Tibial nerve (tissue), 4 donors: Measurements from ENCODE around the gene BEND5. TPM values are rescaled to one million over a fixed set of nuclear protein-coding genes. Genes with fewer than 3 reads are reported as not detected.

ENCODE experiments used
- DNase-seq, 2 donors: peaks; one replicate each; pipeline ENCODE4 v3.0.0-alpha.2; 2019; ENCODE audit warnings: low spot score in 2 of 2
- H3K27ac ChIP-seq, 4 donors: fragments of 200-600 bp; sonication (generic) in 3 of 4; one replicate each; pipeline ENCODE4 v1.5.1; 2017 to 2019; ENCODE audit warnings: mild to moderate bottlenecking in 1 of 4
- H3K27me3 ChIP-seq, 2 donors: fragments of 200-600 bp; sonication (generic) in 1 of 2; one replicate each; pipeline versions ENCODE4 v1.5.1 to v1.6.0; 2017 to 2019
- H3K36me3 ChIP-seq, 3 donors: fragments of 200-600 bp; sonication (generic); one replicate each; pipeline ENCODE4 v1.5.1; 2018 to 2019
- H3K4me1 ChIP-seq, 4 donors: fragments of 200-600 bp; sonication (generic) in 3 of 4; one replicate each; pipeline ENCODE4 v1.5.1; 2017 to 2019
- H3K4me3 ChIP-seq, 4 donors: fragments of 200-600 bp; sonication (generic) in 3 of 4; one replicate each; pipeline ENCODE4 v1.5.1; 2017 to 2019; ENCODE audit warnings: mild to moderate bottlenecking in 1 of 4, moderate library complexity in 1 of 4
- H3K9me3 ChIP-seq, 4 donors: fragments of 200-600 bp; sonication (generic) in 3 of 4; one replicate each; pipeline ENCODE4 v1.5.1; 2017 to 2019
- EP300 ChIP-seq, 2 donors: sonication (generic); formaldehyde crosslinking; IDR thresholded peaks; one replicate each; pipeline ENCODE4 v1.6.1; 2017; ENCODE audit warnings: antibody characterized with exemption in 2 of 2, mild to moderate bottlenecking in 1 of 2
- POLR2A ChIP-seq, 2 donors: fragments of 450-650 bp; IDR thresholded peaks; one replicate each; pipeline ENCODE4 v1.6.1; 2017; ENCODE audit warnings: antibody characterized with exemption in 2 of 2, mild to moderate bottlenecking in 2 of 2, moderate library complexity in 2 of 2
- WGBS, 2 donors: methylation state at CpG; one replicate each; pipeline ENCODE4 v1.1.5; 2018; 5-methylcytosine and 5-hydroxymethylcytosine counted together
- total RNA-seq, 4 donors: library from RNA; depleted of rRNA; stranded (reverse); fragments of >200 nt; gene quantifications; one replicate each; pipeline ENCODE4 v1.1.0, GENCODE V29; 2016
- TF ChIP-seq, protein P1 (sequence below), 5 experiments: fragments of 200-600 bp in 3 of 5; fragments of 450-650 bp in 2 of 5; sonication (generic) in 3 of 5; IDR thresholded peaks; one replicate each; pipeline ENCODE4 v1.5.1; 2016 to 2019; ENCODE audit warnings: antibody characterized with exemption in 5 of 5, mild to moderate bottlenecking in 3 of 5, moderate library complexity in 2 of 5

The BEND5 gene
- total RNA-seq, 4 donors from 2014 or later = 1.5 to 4.7 (median 2.8) TPM

- H3K9me3 ChIP-seq = no peaks in the 10 kb centered on the region
- H3K36me3 ChIP-seq = no peaks in the 10 kb centered on the region
- H3K4me1 ChIP-seq = no peaks in the 10 kb centered on the region
- no peaks in the 10 kb centered on the region for H3K27me3 ChIP-seq
- no peak overlapping the region for H3K4me3 ChIP-seq
- no peak for TF ChIP-seq POLR2A (IDR thresholded peaks at IDR 0.05)
- no peak for TF ChIP-seq EP300 (IDR thresholded peaks at IDR 0.05)
- TF ChIP-seq, protein P1, sequence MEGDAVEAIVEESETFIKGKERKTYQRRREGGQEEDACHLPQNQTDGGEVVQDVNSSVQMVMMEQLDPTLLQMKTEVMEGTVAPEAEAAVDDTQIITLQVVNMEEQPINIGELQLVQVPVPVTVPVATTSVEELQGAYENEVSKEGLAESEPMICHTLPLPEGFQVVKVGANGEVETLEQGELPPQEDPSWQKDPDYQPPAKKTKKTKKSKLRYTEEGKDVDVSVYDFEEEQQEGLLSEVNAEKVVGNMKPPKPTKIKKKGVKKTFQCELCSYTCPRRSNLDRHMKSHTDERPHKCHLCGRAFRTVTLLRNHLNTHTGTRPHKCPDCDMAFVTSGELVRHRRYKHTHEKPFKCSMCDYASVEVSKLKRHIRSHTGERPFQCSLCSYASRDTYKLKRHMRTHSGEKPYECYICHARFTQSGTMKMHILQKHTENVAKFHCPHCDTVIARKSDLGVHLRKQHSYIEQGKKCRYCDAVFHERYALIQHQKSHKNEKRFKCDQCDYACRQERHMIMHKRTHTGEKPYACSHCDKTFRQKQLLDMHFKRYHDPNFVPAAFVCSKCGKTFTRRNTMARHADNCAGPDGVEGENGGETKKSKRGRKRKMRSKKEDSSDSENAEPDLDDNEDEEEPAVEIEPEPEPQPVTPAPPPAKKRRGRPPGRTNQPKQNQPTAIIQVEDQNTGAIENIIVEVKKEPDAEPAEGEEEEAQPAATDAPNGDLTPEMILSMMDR (IDR thresholded peaks at IDR 0.05) = no peak
- no peak for DNase-seq
- H3K27ac ChIP-seq = no peak overlapping the region
Measured at GRCh38 chr1:48718116-48718630, 58.5 kb downstream of the BEND5 start.

GRCh38 chr1:48717082-48717481 is 59.6 kb downstream of the BEND5 start:
- no peak for DNase-seq
- Histone ChIP-seq H3K27me3 (no peaks in the 10 kb centered on the region), H3K27ac (no peak overlapping the region), H3K36me3 (no peaks in the 10 kb centered on the region), H3K4me1 (no peaks in the 10 kb centered on the region), H3K4me3 (no peak overlapping the region), H3K9me3 (no peaks in the 10 kb centered on the region)
- 95 to 97% methylated on average over 1 of the region's 1 CpG for whole genome bisulfite sequencing, 2 donors
- no peak for TF ChIP-seq EP300 (IDR thresholded peaks at IDR 0.05)
- no peak for TF ChIP-seq POLR2A (IDR thresholded peaks at IDR 0.05)
- TF ChIP-seq, protein P1 (IDR thresholded peaks at IDR 0.05) = no peak

DNA sequence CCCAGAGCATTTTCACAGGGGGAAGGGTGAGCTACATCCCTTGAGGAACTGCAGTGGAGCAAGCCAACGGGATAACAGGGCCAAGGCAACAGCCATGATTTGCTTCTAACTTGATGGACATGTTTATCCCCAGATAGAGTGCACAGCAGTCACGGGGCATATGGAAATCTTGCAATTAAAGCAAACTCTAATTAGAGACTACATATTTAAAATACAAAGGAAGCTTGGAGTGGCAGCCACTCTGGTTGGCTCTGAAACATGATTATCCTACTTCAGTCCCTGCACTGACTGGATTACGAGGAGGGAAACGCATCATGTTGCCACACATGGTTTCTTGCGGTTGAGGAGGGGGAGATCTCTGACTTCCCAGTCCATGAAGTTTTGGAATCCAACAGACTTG is 60.8 kb downstream of the BEND5 start:
- H3K4me3 ChIP-seq = no peak overlapping the region
- 75 to 81% methylated on average over 5 of the region's 5 CpGs for WGBS, 2 donors
- no peaks in the 10 kb centered on the region for H3K4me1 ChIP-seq
- no peak overlapping the region for H3K27ac ChIP-seq
- TF ChIP-seq, protein P1 (IDR thresholded peaks at IDR 0.05) = no peak
- no peak for TF ChIP-seq POLR2A (IDR thresholded peaks at IDR 0.05)
- no peak for TF ChIP-seq EP300 (IDR thresholded peaks at IDR 0.05)
- H3K36me3 ChIP-seq = no peaks in the 10 kb centered on the region
- H3K9me3 ChIP-seq = no peaks in the 10 kb centered on the region
- H3K27me3 ChIP-seq = no peaks in the 10 kb centered on the region
- DNase-seq = no peak

- TF ChIP-seq POLR2A (IDR thresholded peaks at IDR 0.05) = no peak
- no peak for TF ChIP-seq EP300 (IDR thresholded peaks at IDR 0.05)
- TF ChIP-seq, protein P1 (IDR thresholded peaks at IDR 0.05) = no peak
- WGBS, 2 donors = 94 to 95% methylated on average over 2 of the region's 2 CpGs
- no peaks in the 10 kb centered on the region for H3K4me1 ChIP-seq
- H3K36me3 ChIP-seq = no peaks in the 10 kb centered on the region
- H3K27ac ChIP-seq = no peak overlapping the region
- no peak for DNase-seq
- no peaks in the 10 kb centered on the region for H3K27me3 ChIP-seq
- H3K4me3 ChIP-seq = no peak overlapping the region
- no peaks in the 10 kb centered on the region for H3K9me3 ChIP-seq
Measured at GRCh38 chr1:48710915-48711314, 65.8 kb downstream of the BEND5 start.

GRCh38 chr1:48710318-48710717 is 66.4 kb downstream of the BEND5 start:
- H3K36me3 ChIP-seq = no peaks in the 10 kb centered on the region

More at GRCh38 chr1:48710318-48710717, 66.4 kb downstream of the BEND5 start:
- WGBS, 2 donors = 88 to 91% methylated on average over 2 of the region's 2 CpGs
- Histone ChIP-seq H3K27ac (no peak overlapping the region), H3K4me3 (no peak overlapping the region), H3K27me3 (no peaks in the 10 kb centered on the region), H3K4me1 (no peaks in the 10 kb centered on the region), H3K9me3 (no peaks in the 10 kb centered on the region)
- no peak for DNase-seq
- TF ChIP-seq, protein P1 (IDR thresholded peaks at IDR 0.05) = no peak
- TF ChIP-seq POLR2A (IDR thresholded peaks at IDR 0.05) = no peak
- TF ChIP-seq EP300 (IDR thresholded peaks at IDR 0.05) = no peak
